Suprapubic skin (tissue), 4 donors: ENCODE data around the gene ING1.

Source experiments
- EP300 ChIP-seq: sonication (generic); formaldehyde crosslinking; IDR thresholded peaks from one replicate; pipeline ENCODE4 v1.6.1; 2017; ENCODE audit warnings: antibody characterized with exemption
- POLR2A ChIP-seq, 2 donors: fragments of 450-650 bp; IDR thresholded peaks; one replicate each; pipeline ENCODE4 v1.6.1; 2017; ENCODE audit warnings: antibody characterized with exemption in 2 of 2, mild to moderate bottlenecking in 2 of 2, moderate library complexity in 2 of 2
- POLR2AphosphoS5 ChIP-seq, 3 donors: sonication (generic); formaldehyde crosslinking; IDR thresholded peaks; one replicate each; pipeline ENCODE4 v1.6.1; 2017; ENCODE audit warnings: antibody characterized with exemption in 3 of 3
- TF ChIP-seq, protein P1 (sequence below), 2 donors: fragments of 200-600 bp in 1 of 2; fragments of 450-650 bp in 1 of 2; sonication (generic) in 1 of 2; IDR thresholded peaks; one replicate each; pipeline ENCODE4 v1.5.1; 2016 to 2019; ENCODE audit warnings: antibody characterized with exemption in 2 of 2, mild to moderate bottlenecking in 1 of 2, moderate library complexity in 1 of 2

DNA sequence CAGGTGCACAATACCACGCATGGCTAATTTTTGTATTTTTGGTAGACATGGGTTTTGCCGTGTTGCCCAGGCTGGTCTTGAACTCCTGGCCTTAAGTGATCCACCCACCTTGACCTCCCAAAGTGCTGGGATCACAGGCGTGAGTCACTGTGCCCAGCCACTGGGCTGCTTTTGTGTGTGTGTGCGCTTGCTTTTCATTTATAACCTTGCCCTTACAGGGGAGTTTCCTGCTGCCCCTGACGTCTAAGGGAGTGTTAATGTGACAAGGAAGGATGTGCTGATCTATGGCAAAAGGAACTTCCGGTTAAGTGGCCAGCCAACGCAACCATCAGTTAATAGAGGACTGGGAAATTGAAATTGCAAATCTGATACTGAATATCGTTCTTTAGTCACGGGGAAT, 57.7 kb downstream of the ING1 start:
- TF ChIP-seq, protein P1, sequence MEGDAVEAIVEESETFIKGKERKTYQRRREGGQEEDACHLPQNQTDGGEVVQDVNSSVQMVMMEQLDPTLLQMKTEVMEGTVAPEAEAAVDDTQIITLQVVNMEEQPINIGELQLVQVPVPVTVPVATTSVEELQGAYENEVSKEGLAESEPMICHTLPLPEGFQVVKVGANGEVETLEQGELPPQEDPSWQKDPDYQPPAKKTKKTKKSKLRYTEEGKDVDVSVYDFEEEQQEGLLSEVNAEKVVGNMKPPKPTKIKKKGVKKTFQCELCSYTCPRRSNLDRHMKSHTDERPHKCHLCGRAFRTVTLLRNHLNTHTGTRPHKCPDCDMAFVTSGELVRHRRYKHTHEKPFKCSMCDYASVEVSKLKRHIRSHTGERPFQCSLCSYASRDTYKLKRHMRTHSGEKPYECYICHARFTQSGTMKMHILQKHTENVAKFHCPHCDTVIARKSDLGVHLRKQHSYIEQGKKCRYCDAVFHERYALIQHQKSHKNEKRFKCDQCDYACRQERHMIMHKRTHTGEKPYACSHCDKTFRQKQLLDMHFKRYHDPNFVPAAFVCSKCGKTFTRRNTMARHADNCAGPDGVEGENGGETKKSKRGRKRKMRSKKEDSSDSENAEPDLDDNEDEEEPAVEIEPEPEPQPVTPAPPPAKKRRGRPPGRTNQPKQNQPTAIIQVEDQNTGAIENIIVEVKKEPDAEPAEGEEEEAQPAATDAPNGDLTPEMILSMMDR (IDR thresholded peaks at IDR 0.05): no peak
- TF ChIP-seq POLR2A (IDR thresholded peaks at IDR 0.05) (no peak), POLR2AphosphoS5 (IDR thresholded peaks at IDR 0.05) (no peak), EP300 (no peak)
